ENCODE measurements around the gene SMIM23. TPM values are rescaled to one million over a fixed set of nuclear protein-coding genes. Genes with fewer than 3 reads are reported as not detected.

The SMIM23 gene
- total RNA-seq, 1 donor from 2014 or later, result not detected

Other genes with a start within 250 kb of the SMIM23 start
- gene FBXW11, start 220.8 kb downstream of the SMIM23 start, total RNA-seq, result 94.4 TPM